HepG2 (cell line): ENCODE results near the gene NOXO1. TPM values are rescaled to one million over a fixed set of nuclear protein-coding genes. Genes with fewer than 3 reads are reported as not detected.

Experiments
- BORCS8-MEF2B ChIP-seq: sonication (generic); formaldehyde crosslinking; IDR thresholded peaks from 2 replicates; pipeline ENCODE4 v1.8.0; 2022; ENCODE audit warnings: mild to moderate bottlenecking, missing genetic modification reagents
- BRD4 ChIP-seq: sonication (generic); formaldehyde crosslinking; IDR thresholded peaks from 2 replicates; pipeline ENCODE4 v1.4.0; 2020; ENCODE audit warnings: missing genetic modification reagents
- CBX5 ChIP-seq: sonication (generic); formaldehyde crosslinking; IDR thresholded peaks from 2 replicates; pipeline ENCODE4 v1.4.0; 2020; ENCODE audit warnings: missing genetic modification reagents, borderline replicate concordance
- IRF2 ChIP-seq: IDR thresholded peaks from 2 replicates; pipeline ENCODE4 v1.6.1; 2018; ENCODE audit warnings: missing genetic modification reagents, missing compliant biosample characterization
- KDM5B ChIP-seq: sonication (generic); formaldehyde crosslinking; IDR thresholded peaks from 2 replicates; pipeline ENCODE4 v1.4.0; 2020; ENCODE audit warnings: missing genetic modification reagents, mild to moderate bottlenecking, borderline replicate concordance
- NFE2 ChIP-seq: sonication (generic); formaldehyde crosslinking; IDR thresholded peaks from 2 replicates; pipeline ENCODE4 v1.4.0; 2020; ENCODE audit warnings: missing genetic modification reagents
- NFKBIZ ChIP-seq: IDR thresholded peaks from 2 replicates; pipeline ENCODE4 v1.6.1; 2018; ENCODE audit warnings: missing genetic modification reagents, missing compliant biosample characterization
- NPAS2 ChIP-seq: sonication (generic); formaldehyde crosslinking; IDR thresholded peaks from 2 replicates; pipeline ENCODE4 v1.8.0; 2022; ENCODE audit warnings: mild to moderate bottlenecking, missing genetic modification reagents, borderline replicate concordance
- ONECUT2 ChIP-seq: sonication (generic); formaldehyde crosslinking; IDR thresholded peaks from 2 replicates; pipeline ENCODE4 v1.4.0; 2020; ENCODE audit warnings: missing genetic modification reagents
- ZKSCAN5 ChIP-seq: sonication (generic); formaldehyde crosslinking; IDR thresholded peaks from 2 replicates; pipeline ENCODE4 v1.5.1; 2020; ENCODE audit warnings: mild to moderate bottlenecking, missing genetic modification reagents
- ZMYM2 ChIP-seq: sonication (generic); formaldehyde crosslinking; IDR thresholded peaks from 2 replicates; pipeline ENCODE4 v1.8.0; 2022; ENCODE audit warnings: mild to moderate bottlenecking, missing genetic modification reagents
- ZNF256 ChIP-seq: sonication (generic); formaldehyde crosslinking; conservative IDR thresholded peaks from 2 replicates; pipeline ENCODE4 v1.4.0; 2020; ENCODE audit warnings: missing genetic modification reagents
- ZNF547 ChIP-seq: sonication (generic); formaldehyde crosslinking; IDR thresholded peaks from 2 replicates; pipeline ENCODE4 v1.5.1; 2020; ENCODE audit warnings: mild to moderate bottlenecking, missing genetic modification reagents
- ZNF749 ChIP-seq: sonication (generic); formaldehyde crosslinking; IDR thresholded peaks from 2 replicates; pipeline ENCODE4 v1.8.0; 2022; ENCODE audit warnings: mild to moderate bottlenecking, missing genetic modification reagents, moderate library complexity, borderline replicate concordance
- polyA plus RNA-seq, 8 experiments: library from polyadenylated mRNA; depleted of rRNA in 3 of 8; stranded (reverse) in 7 of 8; unstranded in 1 of 8; fragments of >200 nt; fragmentation: Illumina TruSeq in 4 of 8; extraction: Trizol in 4 of 8; gene quantifications; 2 replicates each; pipeline versions ENCODE4 v1.2.1 to v1.2.3, GENCODE V29; 2011 to 2016; ENCODE audit warnings: low read depth in 4 of 8, missing spikeins in 1 of 8, mixed read lengths in 1 of 8; ENCODE audit not compliant: insufficient read depth in 1 of 8
- total RNA-seq, 5 experiments: library from RNA; depleted of rRNA; stranded (reverse); fragments of >200 nt; fragmentation: Illumina TruSeq; extraction: Trizol; gene quantifications; 2 replicates each; pipeline ENCODE4 v1.2.3, GENCODE V29; 2016; ENCODE audit warnings: low read depth in 1 of 5
- TF ChIP-seq, protein P1 (sequence below): sonication (generic); formaldehyde crosslinking; IDR thresholded peaks from 2 replicates; pipeline ENCODE4 v1.8.0; 2022; ENCODE audit warnings: mild to moderate bottlenecking, missing genetic modification reagents; ENCODE audit not compliant: insufficient replicate concordance
- TF ChIP-seq, protein P2 (sequence below): sonication (generic); formaldehyde crosslinking; IDR thresholded peaks from 2 replicates; pipeline ENCODE4 v1.5.0; 2020; ENCODE audit warnings: mild to moderate bottlenecking, missing genetic modification reagents
- TF ChIP-seq, protein P3 (sequence below): sonication (generic); formaldehyde crosslinking; IDR thresholded peaks from 2 replicates; pipeline ENCODE4 v1.9.0; 2021; ENCODE audit warnings: missing genetic modification reagents, borderline replicate concordance
- TF ChIP-seq, protein P4 (sequence below): sonication (generic); formaldehyde crosslinking; IDR thresholded peaks from 2 replicates; pipeline ENCODE4 v1.5.1; 2020; ENCODE audit warnings: missing genetic modification reagents, mild to moderate bottlenecking, borderline replicate concordance

The NOXO1 gene
- total and polyA plus RNA-seq, 2 of the 13 experiments (the other 11 are each of a cell fraction or from before 2014, with no cell fraction given), result 0.69 to 1.4 TPM

DNA sequence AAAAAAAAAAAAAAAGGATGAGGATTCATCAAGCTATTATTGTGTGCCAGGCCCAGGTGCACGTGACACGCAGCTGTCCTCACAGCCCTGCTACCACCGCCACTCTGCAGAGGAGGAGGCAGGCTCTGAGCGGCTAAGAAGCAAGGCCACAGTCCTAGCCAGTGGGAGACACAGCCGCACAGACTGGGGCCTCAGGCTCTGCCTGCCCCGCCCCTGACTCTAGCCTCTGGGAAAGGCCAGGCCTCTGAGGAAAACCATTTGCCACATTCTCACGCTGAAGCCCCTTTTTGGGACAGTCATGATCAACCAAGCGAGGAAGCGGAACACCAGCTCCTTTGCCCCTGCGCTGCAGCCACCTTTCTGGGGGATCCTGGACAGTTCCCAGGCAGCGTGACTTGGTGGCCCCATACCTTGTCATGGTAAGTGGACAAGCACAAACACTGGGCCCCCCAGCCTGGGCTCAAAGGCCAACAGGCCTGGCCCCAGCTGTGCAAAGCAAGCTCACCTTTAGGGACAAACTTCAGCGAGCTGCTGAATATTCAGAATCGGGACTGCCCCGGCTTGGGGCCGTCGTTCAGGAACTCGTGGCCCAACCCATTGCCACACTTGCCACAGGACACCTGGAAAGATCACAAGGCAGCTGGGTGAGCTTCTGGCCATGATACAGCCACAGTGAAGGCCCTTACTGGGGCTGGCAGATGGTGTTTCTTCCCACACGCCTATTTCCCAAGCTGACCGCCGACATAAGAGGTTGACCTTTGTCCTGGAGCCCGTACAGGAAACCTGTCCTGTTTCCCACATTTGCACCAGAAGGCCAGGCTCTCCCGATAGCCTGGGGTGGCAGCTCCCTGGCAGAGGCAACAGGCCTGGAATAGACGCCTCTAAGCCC is 40.8 kb downstream of the NOXO1 start (continued):
- peak; percentile 18 for TF ChIP-seq BORCS8-MEF2B (CRISPR knock-in tag)
- TF ChIP-seq, protein P1, sequence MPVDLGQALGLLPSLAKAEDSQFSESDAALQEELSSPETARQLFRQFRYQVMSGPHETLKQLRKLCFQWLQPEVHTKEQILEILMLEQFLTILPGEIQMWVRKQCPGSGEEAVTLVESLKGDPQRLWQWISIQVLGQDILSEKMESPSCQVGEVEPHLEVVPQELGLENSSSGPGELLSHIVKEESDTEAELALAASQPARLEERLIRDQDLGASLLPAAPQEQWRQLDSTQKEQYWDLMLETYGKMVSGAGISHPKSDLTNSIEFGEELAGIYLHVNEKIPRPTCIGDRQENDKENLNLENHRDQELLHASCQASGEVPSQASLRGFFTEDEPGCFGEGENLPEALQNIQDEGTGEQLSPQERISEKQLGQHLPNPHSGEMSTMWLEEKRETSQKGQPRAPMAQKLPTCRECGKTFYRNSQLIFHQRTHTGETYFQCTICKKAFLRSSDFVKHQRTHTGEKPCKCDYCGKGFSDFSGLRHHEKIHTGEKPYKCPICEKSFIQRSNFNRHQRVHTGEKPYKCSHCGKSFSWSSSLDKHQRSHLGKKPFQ (CRISPR knock-in tag), result no peak
- TF ChIP-seq NFKBIZ, result peak; percentile 68
- TF ChIP-seq, protein P2, sequence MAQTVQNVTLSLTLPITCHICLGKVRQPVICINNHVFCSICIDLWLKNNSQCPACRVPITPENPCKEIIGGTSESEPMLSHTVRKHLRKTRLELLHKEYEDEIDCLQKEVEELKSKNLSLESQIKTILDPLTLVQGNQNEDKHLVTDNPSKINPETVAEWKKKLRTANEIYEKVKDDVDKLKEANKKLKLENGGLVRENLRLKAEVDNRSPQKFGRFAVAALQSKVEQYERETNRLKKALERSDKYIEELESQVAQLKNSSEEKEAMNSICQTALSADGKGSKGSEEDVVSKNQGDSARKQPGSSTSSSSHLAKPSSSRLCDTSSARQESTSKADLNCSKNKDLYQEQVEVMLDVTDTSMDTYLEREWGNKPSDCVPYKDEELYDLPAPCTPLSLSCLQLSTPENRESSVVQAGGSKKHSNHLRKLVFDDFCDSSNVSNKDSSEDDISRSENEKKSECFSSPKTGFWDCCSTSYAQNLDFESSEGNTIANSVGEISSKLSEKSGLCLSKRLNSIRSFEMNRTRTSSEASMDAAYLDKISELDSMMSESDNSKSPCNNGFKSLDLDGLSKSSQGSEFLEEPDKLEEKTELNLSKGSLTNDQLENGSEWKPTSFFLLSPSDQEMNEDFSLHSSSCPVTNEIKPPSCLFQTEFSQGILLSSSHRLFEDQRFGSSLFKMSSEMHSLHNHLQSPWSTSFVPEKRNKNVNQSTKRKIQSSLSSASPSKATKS, result no peak
- peak; percentile 39; the same call in 1 of the 2 replicates for TF ChIP-seq CBX5 (CRISPR knock-in tag)
- TF ChIP-seq IRF2 (CRISPR knock-in tag), result peak; percentile 78
- TF ChIP-seq ONECUT2 (CRISPR knock-in tag), result no peak
- TF ChIP-seq KDM5B (CRISPR knock-in tag), result peak; percentile 88
- TF ChIP-seq, protein P3, sequence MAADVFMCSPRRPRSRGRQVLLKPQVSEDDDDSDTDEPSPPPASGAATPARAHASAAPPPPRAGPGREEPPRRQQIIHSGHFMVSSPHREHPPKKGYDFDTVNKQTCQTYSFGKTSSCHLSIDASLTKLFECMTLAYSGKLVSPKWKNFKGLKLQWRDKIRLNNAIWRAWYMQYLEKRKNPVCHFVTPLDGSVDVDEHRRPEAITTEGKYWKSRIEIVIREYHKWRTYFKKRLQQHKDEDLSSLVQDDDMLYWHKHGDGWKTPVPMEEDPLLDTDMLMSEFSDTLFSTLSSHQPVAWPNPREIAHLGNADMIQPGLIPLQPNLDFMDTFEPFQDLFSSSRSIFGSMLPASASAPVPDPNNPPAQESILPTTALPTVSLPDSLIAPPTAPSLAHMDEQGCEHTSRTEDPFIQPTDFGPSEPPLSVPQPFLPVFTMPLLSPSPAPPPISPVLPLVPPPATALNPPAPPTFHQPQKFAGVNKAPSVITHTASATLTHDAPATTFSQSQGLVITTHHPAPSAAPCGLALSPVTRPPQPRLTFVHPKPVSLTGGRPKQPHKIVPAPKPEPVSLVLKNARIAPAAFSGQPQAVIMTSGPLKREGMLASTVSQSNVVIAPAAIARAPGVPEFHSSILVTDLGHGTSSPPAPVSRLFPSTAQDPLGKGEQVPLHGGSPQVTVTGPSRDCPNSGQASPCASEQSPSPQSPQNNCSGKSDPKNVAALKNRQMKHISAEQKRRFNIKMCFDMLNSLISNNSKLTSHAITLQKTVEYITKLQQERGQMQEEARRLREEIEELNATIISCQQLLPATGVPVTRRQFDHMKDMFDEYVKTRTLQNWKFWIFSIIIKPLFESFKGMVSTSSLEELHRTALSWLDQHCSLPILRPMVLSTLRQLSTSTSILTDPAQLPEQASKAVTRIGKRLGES (CRISPR knock-in tag), result no peak; the same call in 1 of the 2 replicates
- no peak for TF ChIP-seq ZNF256 (CRISPR knock-in tag)
- TF ChIP-seq BRD4 (CRISPR knock-in tag), result peak; percentile 10; the same call in 1 of the 2 replicates
- TF ChIP-seq NFE2 (CRISPR knock-in tag), result no peak
- no peak for TF ChIP-seq NPAS2 (CRISPR knock-in tag)
- TF ChIP-seq, protein P4, sequence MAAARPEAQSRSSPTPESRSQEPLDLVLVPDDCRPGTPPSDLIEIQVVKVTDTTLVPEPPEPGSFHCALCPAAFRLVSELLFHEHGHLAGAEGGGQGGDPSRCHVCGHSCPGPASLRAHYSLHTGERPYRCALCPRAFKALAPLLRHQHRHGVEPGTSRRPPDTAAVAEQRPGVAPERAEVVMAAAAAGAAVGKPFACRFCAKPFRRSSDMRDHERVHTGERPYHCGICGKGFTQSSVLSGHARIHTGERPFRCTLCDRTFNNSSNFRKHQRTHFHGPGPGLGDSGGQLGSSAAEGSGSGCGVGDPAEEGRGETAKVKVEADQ (CRISPR knock-in tag), result peak; percentile 24; the same call in 1 of the 2 replicates
- peak; percentile 51; the same call in 1 of the 2 replicates for TF ChIP-seq ZMYM2
- no peak for TF ChIP-seq ZNF749 (CRISPR knock-in tag)
- peak; percentile 65 for TF ChIP-seq ZNF547 (CRISPR knock-in tag)
- no peak for TF ChIP-seq ZKSCAN5 (CRISPR knock-in tag)
